Hepatocyte (in vitro differentiated cells): ENCODE results near the gene SLC52A3. TPM values are rescaled to one million over a fixed set of nuclear protein-coding genes. Genes with fewer than 3 reads are reported as not detected.

Experiments used
- DNase-seq: peaks from one replicate; pipeline ENCODE4 v3.0.0-alpha.2; 2016; ENCODE audit warnings: low spot score
- H2AFZ ChIP-seq: fragments of 200-600 bp; sonication (generic); 2 replicates; pipeline ENCODE4 v1.6.0; 2016; ENCODE audit warnings: antibody characterized with exemption, mild to moderate bottlenecking
- H3K27ac ChIP-seq: fragments of 200-600 bp; sonication (generic); 2 replicates; pipeline ENCODE4 v1.5.1; 2016; ENCODE audit warnings: mild to moderate bottlenecking
- H3K27me3 ChIP-seq: fragments of 200-600 bp; sonication (generic); 2 replicates; pipeline ENCODE4 v1.6.1; 2016
- H3K36me3 ChIP-seq: fragments of 200-600 bp; sonication (generic); replicated peaks from 2 replicates; pipeline ENCODE4 v1.5.1; 2016; ENCODE audit warnings: low read depth; ENCODE audit not compliant: insufficient read depth
- H3K4me1 ChIP-seq: fragments of 200-600 bp; sonication (generic); 2 replicates; pipeline ENCODE4 v1.5.1; 2016; ENCODE audit warnings: mild to moderate bottlenecking, moderate library complexity; ENCODE audit not compliant: insufficient read depth
- H3K4me2 ChIP-seq: fragments of 200-600 bp; sonication (generic); 2 replicates; pipeline ENCODE4 v1.6.0; 2016
- H3K4me3 ChIP-seq: fragments of 200-600 bp; sonication (generic); 2 replicates; pipeline ENCODE4 v1.5.1; 2016; ENCODE audit warnings: mild to moderate bottlenecking
- H3K79me2 ChIP-seq: fragments of 200-600 bp; sonication (generic); 2 replicates; pipeline ENCODE4 v1.6.0; 2017; ENCODE audit warnings: mild to moderate bottlenecking
- H3K9me2 ChIP-seq: fragments of 200-600 bp; sonication (generic); replicated peaks from 2 replicates; pipeline ENCODE4 v1.6.0; 2017; ENCODE audit warnings: mild to moderate bottlenecking; ENCODE audit not compliant: insufficient read depth
- H3K9me3 ChIP-seq: fragments of 200-600 bp; sonication (generic); 2 replicates; pipeline ENCODE4 v1.5.1; 2016; ENCODE audit warnings: low read depth, mild to moderate bottlenecking
- H4K20me1 ChIP-seq: fragments of 200-600 bp; sonication (generic); 2 replicates; pipeline ENCODE4 v1.6.0; 2016; ENCODE audit warnings: mild to moderate bottlenecking; ENCODE audit not compliant: insufficient read depth, poor library complexity, severe bottlenecking
- CTCF ChIP-seq: fragments of 200-600 bp; sonication (generic); IDR thresholded peaks from 2 replicates; pipeline ENCODE4 v1.5.1; 2016; ENCODE audit warnings: antibody characterized with exemption, mild to moderate bottlenecking; ENCODE audit not compliant: poor library complexity
- EZH2 ChIP-seq: fragments of 200-600 bp; sonication (generic); IDR thresholded peaks from 2 replicates; pipeline ENCODE4 v1.6.1; 2016; ENCODE audit warnings: antibody characterized with exemption, mild to moderate bottlenecking, borderline replicate concordance
- EZH2phosphoT487 ChIP-seq: fragments of 200-600 bp; sonication (generic); IDR thresholded peaks from one replicate; pipeline ENCODE4 v1.6.1; 2018; ENCODE audit warnings: antibody characterized with exemption, mild to moderate bottlenecking, low read depth, moderate library complexity; ENCODE audit not compliant: unreplicated experiment, severe bottlenecking
- WGBS: methylation state at CpG from one replicate; pipeline ENCODE4 v1.1.6; 2016; ENCODE audit warnings: low lambda C conversion rate; ENCODE audit errors: missing lambda C conversion rate; 5-methylcytosine and 5-hydroxymethylcytosine counted together
- polyA plus RNA-seq: library from polyadenylated mRNA; unstranded; fragments of >200 nt; fragmentation: Nextera tagmentation; extraction: Ambion mirVana; gene quantifications from 2 replicates; pipeline ENCODE4 v1.2.1, GENCODE V29; 2016
- total RNA-seq: library from RNA; depleted of rRNA; stranded (reverse); fragments of >200 nt; gene quantifications from 2 replicates; pipeline ENCODE4 v1.2.3, GENCODE V29; 2014

The SLC52A3 gene
- total and polyA plus RNA-seq, 2 experiments from 2014 or later: 0.33 to 0.35 TPM

DNA sequence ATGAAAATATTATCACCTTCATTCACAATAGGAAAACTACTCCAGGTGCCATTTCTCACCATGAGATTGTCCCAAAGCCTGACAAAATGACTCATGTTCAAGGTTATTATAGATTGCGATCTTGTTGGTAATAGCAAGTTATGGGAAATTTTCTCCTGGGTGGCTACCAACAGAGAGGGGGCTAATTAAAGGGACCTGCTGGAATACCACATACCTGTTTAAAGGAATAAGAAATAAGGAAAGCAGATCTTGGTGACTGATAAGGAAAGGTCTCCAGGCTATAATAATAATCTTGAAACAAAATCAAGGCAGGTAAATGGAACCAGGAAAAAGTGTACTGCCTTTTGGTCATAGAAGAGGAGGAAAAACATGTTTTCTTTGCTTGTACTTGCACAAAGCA is 1.4 kb downstream of the SLC52A3 start:
- Histone ChIP-seq H3K4me1 (no peaks in the 10 kb centered on the region), H3K4me2 (no peak overlapping the region), H3K27ac (no peak overlapping the region), H4K20me1 (no peaks in the 10 kb centered on the region), H3K9me3 (no peaks in the 10 kb centered on the region), H3K79me2 (no peaks in the 10 kb centered on the region), H3K9me2 (no peaks in the 10 kb centered on the region), H2AFZ (no peak overlapping the region), H3K4me3 (no peak overlapping the region), H3K27me3 (no peaks in the 10 kb centered on the region), H3K36me3 (no peaks in the 10 kb centered on the region)
- 55% methylated on average over 1 of the region's 1 CpG for WGBS
- TF ChIP-seq EZH2phosphoT487 (no peak), CTCF (no peak), EZH2 (no peak)
- no peak for DNase-seq

- Histone ChIP-seq H3K4me3 (no peak overlapping the region), H3K9me3 (no peaks in the 10 kb centered on the region), H3K79me2 (no peaks in the 10 kb centered on the region), H3K27me3 (no peaks in the 10 kb centered on the region), H3K4me2 (no peak overlapping the region), H3K4me1 (no peaks in the 10 kb centered on the region), H3K27ac (no peak overlapping the region), H3K36me3 (no peaks in the 10 kb centered on the region), H4K20me1 (no peaks in the 10 kb centered on the region), H2AFZ (no peak overlapping the region), H3K9me2 (no peaks in the 10 kb centered on the region)
- WGBS: 85% methylated on average over 3 of the region's 3 CpGs
- DNase-seq: no peak
- TF ChIP-seq EZH2phosphoT487: no peak
These were observed 4.0 kb downstream of the SLC52A3 start for GRCh38 chr20:764255-764654.

DNA sequence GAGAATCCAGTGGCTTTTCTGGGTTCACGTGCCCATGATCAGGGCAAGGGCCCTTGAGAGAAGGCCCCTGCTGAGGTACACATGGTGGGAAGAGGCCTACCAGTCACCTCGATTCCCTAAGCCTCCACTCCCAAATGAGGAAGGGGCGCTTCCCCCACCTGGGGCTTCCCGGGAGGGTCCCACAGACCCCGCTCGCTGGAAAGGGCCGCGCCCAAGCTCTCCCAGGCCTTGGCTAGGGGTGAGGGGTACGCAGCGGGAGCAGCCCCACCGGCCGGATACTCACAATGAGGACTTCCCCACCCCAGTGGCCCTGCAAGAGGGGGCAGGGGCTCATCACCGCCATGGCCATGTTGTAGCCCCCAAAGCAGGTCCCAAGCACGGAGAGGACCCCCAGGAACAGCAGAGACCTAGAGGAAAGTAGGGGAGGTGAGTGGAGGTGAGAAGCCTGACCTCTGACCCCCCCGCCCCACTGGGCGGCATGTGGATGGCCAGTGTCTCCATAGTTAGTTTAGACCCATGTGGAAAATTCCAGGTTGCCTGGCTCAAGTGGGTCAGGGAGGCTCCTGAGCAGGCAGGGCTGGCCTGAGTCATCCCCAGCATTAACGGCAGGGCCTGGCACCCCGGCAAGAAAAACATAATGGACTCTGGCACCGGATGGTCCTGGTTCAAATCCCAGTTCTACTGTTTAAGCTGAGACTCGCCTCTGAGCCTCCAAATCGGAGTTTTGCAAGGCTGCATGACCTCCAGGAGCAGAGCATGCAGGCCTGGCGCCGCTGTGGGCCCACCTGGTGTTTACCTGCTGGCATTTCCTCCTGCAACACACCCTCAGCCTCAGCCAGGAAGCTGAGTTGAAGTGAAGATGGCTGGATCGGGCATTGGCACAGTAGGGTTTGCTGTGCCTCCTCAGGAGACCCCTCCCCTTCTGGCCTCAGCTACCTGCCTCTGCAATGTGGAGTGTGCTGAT is 6.6 kb downstream of the SLC52A3 start:
- DNase-seq: no peak
- no peak overlapping the region for H3K4me3 ChIP-seq
- WGBS: 92% methylated on average over 24 of the region's 24 CpGs
- H3K4me2 ChIP-seq: no peak overlapping the region
- no peaks in the 10 kb centered on the region for H3K79me2 ChIP-seq
- H3K27ac ChIP-seq: no peak overlapping the region
- H2AFZ ChIP-seq: no peak overlapping the region
- no peaks in the 10 kb centered on the region for H4K20me1 ChIP-seq
- H3K36me3 ChIP-seq: no peaks in the 10 kb centered on the region
- H3K27me3 ChIP-seq: no peaks in the 10 kb centered on the region
- H3K4me1 ChIP-seq: no peaks in the 10 kb centered on the region
- no peaks in the 10 kb centered on the region for H3K9me3 ChIP-seq
- H3K9me2 ChIP-seq: no peaks in the 10 kb centered on the region
- TF ChIP-seq EZH2phosphoT487 (no peak), CTCF (no peak), EZH2 (no peak)

DNA sequence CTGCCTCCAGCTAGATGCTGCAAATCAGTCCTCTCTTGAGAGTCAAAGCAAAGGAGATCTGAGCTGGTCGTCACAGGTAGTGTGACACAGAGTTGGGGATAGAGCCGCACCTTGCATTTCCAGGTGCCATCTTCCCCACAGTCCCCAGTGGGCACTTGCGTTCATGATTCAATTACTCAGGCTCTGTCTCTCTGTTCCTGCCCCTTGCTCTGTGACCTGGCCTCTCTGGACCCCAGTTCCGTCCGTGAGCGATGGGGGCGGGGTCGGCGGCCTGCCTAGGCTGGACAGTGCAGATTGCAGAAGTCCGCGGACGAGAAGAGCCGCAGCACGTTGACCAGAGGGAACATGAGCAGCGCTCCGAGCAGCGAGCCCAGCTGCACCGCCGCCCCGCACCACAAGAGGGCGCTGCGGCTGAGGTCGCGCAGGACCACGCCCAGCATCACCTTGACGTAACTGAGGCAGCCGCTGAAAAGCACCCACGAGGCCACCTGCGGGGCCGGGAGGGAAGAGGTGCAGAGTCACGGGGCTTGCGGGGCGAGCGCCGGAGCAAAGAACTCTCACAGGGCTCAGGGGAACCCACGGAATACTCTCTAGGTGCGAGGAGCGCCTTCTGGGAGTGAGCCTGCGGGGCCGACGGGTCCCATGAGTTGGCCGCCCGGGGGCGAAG is 7.4 kb downstream of the SLC52A3 start:
- no peak for TF ChIP-seq EZH2
- TF ChIP-seq CTCF: peak; percentile 70
- Histone ChIP-seq H2AFZ (no peak overlapping the region), H3K4me1 (no peaks in the 10 kb centered on the region), H3K4me3 (no peak overlapping the region), H3K27me3 (no peaks in the 10 kb centered on the region), H4K20me1 (no peaks in the 10 kb centered on the region), H3K9me3 (no peaks in the 10 kb centered on the region), H3K9me2 (no peaks in the 10 kb centered on the region), H3K79me2 (no peaks in the 10 kb centered on the region), H3K4me2 (peak overlapping the region; percentile 51), H3K27ac (no peak overlapping the region), H3K36me3 (no peaks in the 10 kb centered on the region)
- DNase-seq: peak; percentile 70
- 30% methylated on average over 39 of the region's 44 CpGs for WGBS
